VCaP (cell line): Measurements from ENCODE around the gene ANXA2.
A peak's percentile ranks its signal among the peaks of the same experiment; 100 is the strongest.

ENCODE experiments used
- H3K27ac ChIP-seq: fragments of 450-650 bp; 2 replicates; pipeline ENCODE4 v1.5.1; 2017
- TF ChIP-seq, protein P1 (sequence below): fragments of 450-650 bp; conservative IDR thresholded peaks from 2 replicates; pipeline ENCODE4 v1.5.1; 2017; ENCODE audit warnings: mild to moderate bottlenecking, moderate library complexity

Gene ANXA2

DNA sequence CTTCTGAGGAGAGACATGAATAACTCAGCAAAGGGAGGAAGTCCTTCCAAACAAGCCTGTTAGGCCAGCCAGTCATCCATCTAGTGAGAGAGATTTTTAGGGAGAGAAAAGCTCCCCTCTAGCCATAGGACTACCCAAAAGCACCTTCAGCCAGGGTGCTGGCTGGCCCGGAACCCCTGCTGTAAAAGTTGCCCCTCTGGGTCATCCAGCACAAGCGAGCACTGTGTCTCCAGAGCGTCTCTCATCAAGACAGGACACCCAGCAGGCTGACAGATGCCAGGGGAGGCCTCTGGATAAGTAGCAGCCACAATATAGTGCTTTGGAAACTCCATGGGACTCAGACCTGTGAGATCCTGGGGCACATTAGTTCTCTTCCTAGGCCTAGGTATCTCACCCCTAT is 24.5 kb downstream of the ANXA2 start:
- TF ChIP-seq, protein P1, sequence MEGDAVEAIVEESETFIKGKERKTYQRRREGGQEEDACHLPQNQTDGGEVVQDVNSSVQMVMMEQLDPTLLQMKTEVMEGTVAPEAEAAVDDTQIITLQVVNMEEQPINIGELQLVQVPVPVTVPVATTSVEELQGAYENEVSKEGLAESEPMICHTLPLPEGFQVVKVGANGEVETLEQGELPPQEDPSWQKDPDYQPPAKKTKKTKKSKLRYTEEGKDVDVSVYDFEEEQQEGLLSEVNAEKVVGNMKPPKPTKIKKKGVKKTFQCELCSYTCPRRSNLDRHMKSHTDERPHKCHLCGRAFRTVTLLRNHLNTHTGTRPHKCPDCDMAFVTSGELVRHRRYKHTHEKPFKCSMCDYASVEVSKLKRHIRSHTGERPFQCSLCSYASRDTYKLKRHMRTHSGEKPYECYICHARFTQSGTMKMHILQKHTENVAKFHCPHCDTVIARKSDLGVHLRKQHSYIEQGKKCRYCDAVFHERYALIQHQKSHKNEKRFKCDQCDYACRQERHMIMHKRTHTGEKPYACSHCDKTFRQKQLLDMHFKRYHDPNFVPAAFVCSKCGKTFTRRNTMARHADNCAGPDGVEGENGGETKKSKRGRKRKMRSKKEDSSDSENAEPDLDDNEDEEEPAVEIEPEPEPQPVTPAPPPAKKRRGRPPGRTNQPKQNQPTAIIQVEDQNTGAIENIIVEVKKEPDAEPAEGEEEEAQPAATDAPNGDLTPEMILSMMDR = no peak
- H3K27ac ChIP-seq = peak overlapping the region; percentile 79

DNA sequence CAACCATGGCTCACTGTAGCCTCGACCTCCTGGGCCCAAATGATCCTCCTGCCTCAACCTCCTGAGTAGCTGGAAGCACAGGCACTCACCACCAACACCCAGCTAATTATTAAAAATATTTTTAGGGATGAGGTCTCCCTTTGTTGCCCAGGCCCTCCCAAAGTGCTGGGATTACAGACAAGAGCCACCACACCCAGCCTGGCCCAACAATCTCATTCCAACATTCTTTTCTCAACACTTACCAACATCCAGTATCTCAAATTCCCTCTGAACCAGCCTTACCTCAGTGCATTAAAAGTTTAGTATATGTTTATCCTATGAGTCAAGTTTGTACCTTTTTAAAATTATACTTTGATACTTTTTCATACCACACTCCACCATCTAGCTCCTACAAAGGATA is 25.0 kb downstream of the ANXA2 start:
- TF ChIP-seq, protein P1 = no peak
- H3K27ac ChIP-seq = no peak overlapping the region

DNA sequence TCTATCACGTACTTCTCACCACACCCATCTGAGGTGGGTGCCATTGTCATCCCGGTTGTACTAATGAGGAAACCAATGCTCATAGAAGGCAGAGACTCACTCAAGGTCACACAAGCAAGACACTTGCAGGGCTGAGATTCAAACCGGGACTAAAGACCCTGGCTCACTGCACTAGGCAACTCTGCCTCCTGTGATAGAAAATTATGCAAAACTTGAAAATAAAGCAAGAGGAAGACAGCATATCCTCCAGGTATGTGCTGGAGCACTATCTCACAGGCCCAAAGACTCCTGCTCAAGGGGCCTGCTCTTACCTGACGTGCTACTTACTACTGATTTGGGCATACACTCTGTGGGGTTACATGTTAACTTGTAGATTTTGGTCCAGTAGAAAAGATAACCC is 25.6 kb downstream of the ANXA2 start:
- TF ChIP-seq, protein P1 = no peak
- no peak overlapping the region for H3K27ac ChIP-seq

DNA sequence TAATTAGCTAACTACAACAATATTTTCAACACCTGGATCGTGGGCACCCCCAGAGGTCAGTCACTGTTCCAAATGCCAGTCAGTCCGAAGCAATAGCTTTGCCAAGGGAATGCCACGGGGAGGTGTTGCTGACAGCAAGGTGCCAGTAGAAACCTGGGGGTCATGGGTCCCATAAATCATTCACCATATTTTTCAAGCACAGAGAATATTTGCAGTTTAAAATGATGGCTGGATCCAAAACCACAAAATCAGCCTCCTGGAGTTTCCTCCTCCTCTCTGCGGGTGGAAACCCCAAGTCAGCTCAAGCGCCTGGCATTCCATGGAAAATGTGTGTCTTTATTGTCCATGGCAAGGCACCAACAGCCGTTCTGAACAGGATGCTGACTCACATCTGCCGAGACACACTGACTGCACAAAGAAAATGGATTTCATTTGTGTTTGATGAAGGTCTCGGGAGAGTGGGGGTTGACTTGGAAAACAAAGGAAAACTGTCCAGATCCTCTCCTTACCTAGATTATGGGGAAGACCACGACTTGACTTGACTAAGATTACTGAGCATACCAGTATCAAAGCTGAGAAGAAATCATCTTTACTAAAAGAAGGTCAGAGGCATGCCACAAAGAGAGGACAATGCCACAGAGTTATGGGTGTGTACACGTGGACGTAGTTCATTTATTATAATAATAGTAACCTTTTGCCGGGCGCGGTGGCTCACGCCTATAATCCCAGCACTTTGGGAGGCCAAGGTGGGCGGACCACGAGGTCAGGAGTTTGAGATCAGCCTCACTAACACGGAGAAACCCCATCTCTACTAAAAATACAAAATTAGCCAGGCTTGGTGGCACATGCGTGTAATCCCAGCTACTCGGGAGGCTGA is 26.4 kb downstream of the ANXA2 start:
- H3K27ac ChIP-seq = no peak overlapping the region
- TF ChIP-seq, protein P1 = no peak

DNA sequence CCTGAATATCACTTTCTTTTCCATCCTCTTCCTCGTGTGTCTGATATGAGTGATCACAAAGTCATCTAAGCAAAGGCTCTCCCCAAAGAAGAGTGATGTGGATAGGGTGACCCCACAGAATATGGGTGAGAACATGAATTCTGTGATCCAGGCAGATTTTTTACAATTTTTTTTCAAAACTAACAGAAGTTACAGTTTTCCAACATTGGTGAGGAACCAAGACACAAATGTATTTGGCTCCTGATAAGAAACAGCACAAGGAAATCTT is 27.0 kb downstream of the ANXA2 start:
- H3K27ac ChIP-seq = no peak overlapping the region
- TF ChIP-seq, protein P1 = no peak

DNA sequence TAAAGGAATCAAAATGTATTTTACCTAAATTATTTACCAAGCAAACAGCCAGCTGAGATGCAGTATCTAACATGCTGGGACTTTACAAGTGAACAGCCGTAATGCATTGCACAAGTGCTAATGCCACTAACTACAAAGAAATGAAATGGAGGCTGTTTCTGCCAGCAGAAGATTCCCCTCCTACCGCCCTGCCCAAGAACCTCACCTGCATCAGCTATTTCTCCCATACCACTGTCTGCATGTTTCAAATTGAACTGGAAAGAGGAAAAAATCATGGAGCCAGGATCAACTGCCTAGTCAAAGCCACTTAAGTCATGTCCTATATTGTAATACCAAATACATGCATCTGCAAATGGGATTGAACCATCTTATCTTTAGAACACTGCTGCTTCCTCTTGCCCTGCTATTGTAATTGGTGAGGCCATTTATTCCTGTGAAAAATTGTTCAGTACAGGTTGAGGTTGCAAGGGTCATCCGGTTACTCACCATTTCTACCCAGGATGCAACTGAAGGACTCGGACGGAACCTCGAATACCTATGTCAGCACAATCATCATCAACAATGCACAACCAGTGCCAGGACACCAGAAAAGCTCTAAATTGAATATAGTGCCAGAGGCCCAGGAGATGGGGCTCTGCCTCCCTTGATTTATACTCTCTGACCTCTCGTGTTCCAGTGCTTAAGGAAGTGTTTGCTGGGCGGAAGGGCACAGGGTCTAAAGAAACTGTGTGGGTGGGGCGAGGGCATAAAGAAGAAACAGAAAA is 27.5 kb downstream of the ANXA2 start:
- TF ChIP-seq, protein P1 = no peak
- no peak overlapping the region for H3K27ac ChIP-seq

DNA sequence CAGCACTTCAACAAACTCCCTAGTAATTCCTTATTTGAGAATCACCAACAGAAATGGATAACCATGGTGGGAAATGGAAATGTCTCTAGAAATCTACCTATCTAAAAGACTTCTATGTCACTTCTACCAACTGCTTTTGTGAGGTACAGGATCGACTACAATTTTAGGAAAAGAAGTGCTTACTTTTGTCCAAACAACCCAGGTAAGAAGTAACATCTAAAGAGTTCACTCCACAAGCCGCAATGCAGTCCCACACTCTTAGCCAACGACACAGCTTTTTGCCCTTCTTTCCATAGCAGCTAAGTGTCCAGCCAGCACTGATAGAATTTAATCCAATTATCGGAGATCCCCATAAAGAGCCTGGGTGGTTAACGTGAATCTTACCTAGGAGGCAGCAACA is 28.1 kb downstream of the ANXA2 start:
- no peak overlapping the region for H3K27ac ChIP-seq
- TF ChIP-seq, protein P1 = no peak
